GM19395 (cell line): ENCODE results near the gene SAMD4B.
A peak's percentile ranks its signal among the peaks of the same experiment; 100 is the strongest.

Experiments
- ATAC-seq: cut with Tn5 transposase; IDR thresholded peaks from one replicate; pipeline ENCODE4 v1.9.1; 2021; ENCODE audit warnings: mild to moderate bottlenecking, moderate library complexity; ENCODE audit not compliant: unreplicated experiment

The SAMD4B gene

GRCh38 chr19:39407660-39408391 lies 65.6 kb downstream of the SAMD4B start:
- no peak for ATAC-seq

- ATAC-seq = no peak
Observed at GRCh38 chr19:39408392-39409207, 66.4 kb downstream of the SAMD4B start.

- ATAC-seq = no peak
Observed at GRCh38 chr19:39409208-39410016, 67.2 kb downstream of the SAMD4B start.

GRCh38 chr19:39410017-39410830 lies 68.0 kb downstream of the SAMD4B start:
- no peak for ATAC-seq

- no peak for ATAC-seq
Observed at GRCh38 chr19:39410831-39411080, 68.5 kb downstream of the SAMD4B start.

GRCh38 chr19:39411081-39411831 lies 69.0 kb downstream of the SAMD4B start:
- ATAC-seq = no peak

- ATAC-seq = peak; percentile 30
Observed at GRCh38 chr19:39411832-39412099, 69.5 kb downstream of the SAMD4B start.

- peak; percentile 61 for ATAC-seq
Observed at GRCh38 chr19:39412100-39412866, 70.1 kb downstream of the SAMD4B start, which contains the start of gene PLEKHG2. TSS of gene PLEKHG2 (plus strand) at chr19:39412669. CDS start at chr19:39414087, 1,418 bp downstream.

- no peak for ATAC-seq
Observed at GRCh38 chr19:39412867-39413271, 70.6 kb downstream of the SAMD4B start.

- ATAC-seq = no peak
Observed at GRCh38 chr19:39413272-39413910, 71.2 kb downstream of the SAMD4B start.

- no peak for ATAC-seq
Observed at GRCh38 chr19:39413911-39414608, 71.8 kb downstream of the SAMD4B start.

GRCh38 chr19:39415111-39416046 lies 73.2 kb downstream of the SAMD4B start:
- no peak for ATAC-seq

- ATAC-seq = no peak
Observed at GRCh38 chr19:39416152-39417120, 74.2 kb downstream of the SAMD4B start.

GRCh38 chr19:39417463-39418181 lies 75.4 kb downstream of the SAMD4B start:
- no peak for ATAC-seq

- ATAC-seq = no peak
Observed at GRCh38 chr19:39419003-39419402, 76.8 kb downstream of the SAMD4B start.
